ENCODE results near the gene SGK1. TPM values are rescaled to one million over a fixed set of nuclear protein-coding genes. Genes with fewer than 3 reads are reported as not detected.
"Not testable (repeated sequence)": the region's sequence is repeated elsewhere in the genome, so short reads cannot be mapped to it uniquely, and the experiment has no call there.

SGK1 gene
- total and polyA plus RNA-seq, 10 donors: 12.3 to 80.1 (median 51.4) TPM

GRCh38 chr6:134195985-134196384 is 121.9 kb downstream of the SGK1 start:
- peaks cover 0 to 4% (median 0%) of the 10 kb centered on the region in 6 donors for H3K4me1 ChIP-seq
- H3K36me3 ChIP-seq: no peaks in the 10 kb centered on the region
- intact Hi-C loops (cut with DNase I; ENCODE audit: low total_unique reads): no loop called here
- no peak overlapping the region for H3K27ac ChIP-seq
- H3K4me3 ChIP-seq: no peak overlapping the region
- no peaks in the 10 kb centered on the region for H3K9me3 ChIP-seq
- no peak for DNase-seq
- H3K27me3 ChIP-seq (replicated peaks in 1 of 7): no peaks in the 10 kb centered on the region
- 85 to 96% (median 91%) methylated on average over 3 of the region's 3 CpGs for WGBS, 5 donors
- TF ChIP-seq POLR2A (IDR thresholded peaks at IDR 0.05) (no peak), CTCF (IDR thresholded peaks at IDR 0.05 in 8 of 11, conservative IDR thresholded peaks at IDR 0.05 in 3 of 11) (no peak), POLR2AphosphoS5 (IDR thresholded peaks at IDR 0.05) (no peak)

DNA sequence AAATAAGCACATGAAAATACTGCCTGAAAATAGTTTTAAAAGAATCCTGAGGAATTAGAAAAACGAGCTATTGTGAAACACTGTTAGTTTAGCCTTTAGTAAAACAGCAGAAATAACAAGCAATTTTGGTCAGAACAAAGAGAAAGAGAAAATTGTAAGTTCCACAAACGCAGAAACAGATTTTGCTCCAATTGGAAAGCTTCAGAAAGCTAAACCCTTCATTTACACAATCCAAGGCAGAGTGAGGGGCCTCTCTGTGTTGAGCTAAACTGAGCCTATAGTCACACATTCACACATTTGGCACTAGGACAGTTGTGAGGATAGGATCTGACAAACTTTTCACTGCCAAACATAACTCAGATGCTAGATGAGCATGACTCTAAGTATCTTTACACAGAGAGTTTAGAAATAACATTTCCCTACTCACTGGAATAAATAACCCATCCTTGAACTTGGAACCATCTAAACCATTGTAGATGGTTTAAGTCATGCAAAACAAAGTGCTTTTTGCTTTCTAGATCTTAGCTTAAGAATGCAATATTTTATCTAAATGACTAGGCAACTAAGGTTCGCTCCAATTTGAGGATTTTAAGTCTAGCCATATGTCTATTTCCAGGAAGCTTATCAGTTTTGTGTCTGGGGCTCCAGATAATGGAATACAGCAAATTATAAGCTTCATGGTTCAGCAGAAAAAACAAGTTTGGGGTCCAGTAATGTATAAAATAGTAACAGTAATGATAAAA is 122.6 kb downstream of the SGK1 start:
- no peak for DNase-seq
- intact Hi-C loops (cut with DNase I; ENCODE audit: low total_unique reads): no loop called here
- 67 to 90% (median 76%) methylated on average over 3 of the region's 3 CpGs for WGBS, 5 donors
- H3K27me3 ChIP-seq (replicated peaks in 1 of 7): no peaks in the 10 kb centered on the region
- no peaks in the 10 kb centered on the region for H3K9me3 ChIP-seq
- no peaks in the 10 kb centered on the region for H3K36me3 ChIP-seq
- H3K4me1 ChIP-seq: peaks cover 0 to 3% (median 0%) of the 10 kb centered on the region in 6 donors
- TF ChIP-seq POLR2AphosphoS5 (IDR thresholded peaks at IDR 0.05) (no peak), POLR2A (IDR thresholded peaks at IDR 0.05) (no peak), CTCF (IDR thresholded peaks at IDR 0.05 in 8 of 11, conservative IDR thresholded peaks at IDR 0.05 in 3 of 11) (no peak)
- no peak overlapping the region for H3K4me3 ChIP-seq
- H3K27ac ChIP-seq: no peak overlapping the region

DNA sequence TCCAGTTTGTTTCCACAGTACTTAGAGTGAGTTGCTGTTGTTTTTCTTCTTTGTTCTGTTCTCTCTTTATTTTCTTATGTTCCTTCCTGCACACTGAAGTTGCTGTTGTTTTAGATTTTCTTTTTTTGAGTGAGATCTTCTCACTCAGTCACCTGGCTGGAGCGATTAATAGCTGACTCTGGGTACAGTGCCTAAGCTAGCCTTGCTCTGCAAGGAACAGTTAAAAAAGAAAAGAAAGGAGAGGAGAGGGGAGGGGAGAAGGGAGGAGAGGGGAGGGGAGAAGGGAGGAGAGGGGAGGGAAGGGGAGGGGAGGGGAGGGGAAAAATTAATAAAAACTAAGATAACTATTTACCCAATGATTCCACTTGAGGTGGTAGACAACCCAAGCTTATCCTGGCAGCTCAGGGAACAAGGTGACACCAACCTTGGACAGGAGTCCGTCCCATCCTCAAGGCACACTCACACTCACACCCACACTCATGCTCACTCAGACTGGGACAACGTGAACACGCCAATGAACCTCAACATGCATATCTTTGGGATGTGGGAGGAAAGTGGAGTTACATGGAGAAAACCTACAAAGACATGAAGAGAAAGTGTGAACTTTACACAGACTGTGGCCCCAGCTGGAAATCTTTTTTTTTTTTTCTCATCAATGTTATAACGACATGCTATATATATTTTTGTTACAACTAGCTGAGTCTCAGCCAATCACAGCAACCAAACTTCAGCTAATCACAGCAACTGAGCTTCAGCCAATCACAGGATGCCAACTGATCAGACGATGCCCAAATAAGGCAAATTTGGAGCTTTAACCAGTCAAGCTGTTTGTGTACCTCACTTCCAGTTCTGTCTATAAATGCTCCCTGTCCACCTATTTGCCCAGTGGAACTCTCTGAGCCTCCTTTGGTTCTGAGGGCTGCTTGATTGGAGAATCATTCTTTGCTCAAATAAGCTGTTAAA is 124.1 kb downstream of the SGK1 start:
- intact Hi-C loops (cut with DNase I; ENCODE audit: low total_unique reads): no loop called here
- WGBS, 5 donors: 91 to 97% (median 96%) methylated on average over 6 of the region's 6 CpGs
- H3K27me3 ChIP-seq (replicated peaks in 1 of 7): no peaks in the 10 kb centered on the region
- TF ChIP-seq POLR2AphosphoS5 (IDR thresholded peaks at IDR 0.05): no peak
- no peak for TF ChIP-seq CTCF (IDR thresholded peaks at IDR 0.05 in 8 of 11, conservative IDR thresholded peaks at IDR 0.05 in 3 of 11)
- TF ChIP-seq POLR2A (IDR thresholded peaks at IDR 0.05): no peak
- peaks cover 0 to 5% (median 0%) of the 10 kb centered on the region in 6 donors for H3K4me1 ChIP-seq
- no peak overlapping the region for H3K4me3 ChIP-seq
- H3K27ac ChIP-seq: no peak overlapping the region
- no peaks in the 10 kb centered on the region for H3K9me3 ChIP-seq
- no peak for DNase-seq
- no peaks in the 10 kb centered on the region for H3K36me3 ChIP-seq

- H3K36me3 ChIP-seq; DNase-seq; intact Hi-C loops (cut with DNase I; ENCODE audit: low total_unique reads); H3K4me1 ChIP-seq; H3K27me3 ChIP-seq (replicated peaks in 1 of 7); H3K9me3 ChIP-seq; H3K4me3 ChIP-seq; H3K27ac ChIP-seq: not testable (repeated sequence)
- 89 to 94% (median 94%) methylated on average over 8 of the region's 8 CpGs for WGBS, 5 donors
Observed at GRCh38 chr6:134192609-134193008, 125.3 kb downstream of the SGK1 start.
